Neuronal stem cell (in vitro differentiated cells): Measurements from ENCODE around the gene PIP5K1C.

Source experiments
- DNase-seq: peaks from one replicate; pipeline ENCODE4 v3.0.0-alpha.2; 2013; ENCODE audit warnings: low spot score
- H2AFZ ChIP-seq: one replicate; pipeline ENCODE4 v1.6.1; 2013; ENCODE audit warnings: mild to moderate bottlenecking, low read length, inconsistent platforms
- H2AK5ac ChIP-seq: 2 replicates; pipeline ENCODE4 v1.6.1; 2013; ENCODE audit warnings: low read depth, mild to moderate bottlenecking, inconsistent platforms, low read length, moderate library complexity, mixed read lengths
- H2BK120ac ChIP-seq: 2 replicates; pipeline ENCODE4 v1.6.1; 2013; ENCODE audit warnings: low read depth, mild to moderate bottlenecking, inconsistent platforms, low read length, moderate library complexity, mixed read lengths
- H2BK12ac ChIP-seq: one replicate; pipeline ENCODE4 v1.6.1; 2013; ENCODE audit warnings: low read length, inconsistent platforms
- H2BK15ac ChIP-seq: 2 replicates; pipeline ENCODE4 v1.6.1; 2013; ENCODE audit warnings: mild to moderate bottlenecking, low read length, inconsistent platforms, mixed read lengths
- H2BK5ac ChIP-seq: one replicate; pipeline ENCODE4 v1.6.1; 2013; ENCODE audit warnings: inconsistent platforms, mild to moderate bottlenecking, low read length, moderate library complexity
- H3K14ac ChIP-seq: one replicate; pipeline ENCODE4 v1.6.1; 2013; ENCODE audit warnings: low read length, inconsistent platforms
- H3K18ac ChIP-seq: 2 replicates; pipeline ENCODE4 v1.6.1; 2013; ENCODE audit warnings: low read length, inconsistent platforms
- H3K23ac ChIP-seq: 2 replicates; pipeline ENCODE4 v1.6.1; 2013; ENCODE audit warnings: low read depth, mild to moderate bottlenecking, mixed read lengths, low read length, inconsistent platforms; ENCODE audit not compliant: poor library complexity
- H3K27ac ChIP-seq: replicated peaks from 3 replicates; pipeline ENCODE4 v1.5.1; 2013; ENCODE audit warnings: low read length, inconsistent platforms
- H3K27me3 ChIP-seq, 3 experiments: 2 replicates each; pipeline ENCODE4 v1.6.1; 2013; ENCODE audit warnings: low read length in 3 of 3, mild to moderate bottlenecking in 2 of 3, inconsistent platforms in 1 of 3, low read depth in 1 of 3, mixed read lengths in 1 of 3, moderate library complexity in 1 of 3; ENCODE audit not compliant: control insufficient read depth in 3 of 3, insufficient read depth in 3 of 3
- H3K36me3 ChIP-seq, 2 donors: replicated peaks in 1 of 2; 2 replicates each; pipeline ENCODE4 v1.6.1; 2013; ENCODE audit warnings: low read length in 2 of 2; ENCODE audit not compliant: control insufficient read depth in 2 of 2, insufficient read depth in 2 of 2
- H3K4ac ChIP-seq: 2 replicates; pipeline ENCODE4 v1.6.1; 2013; ENCODE audit warnings: inconsistent platforms, mild to moderate bottlenecking, low read length, moderate library complexity
- H3K4me1 ChIP-seq, 2 donors: 1 replicate in 1 of 2; 2 replicates in 1 of 2; pipeline ENCODE4 v1.6.1; 2013; ENCODE audit warnings: low read length in 2 of 2, low read depth in 1 of 2; ENCODE audit not compliant: control insufficient read depth in 2 of 2, insufficient read depth in 1 of 2
- H3K4me2 ChIP-seq: one replicate; pipeline ENCODE4 v1.6.1; 2013; ENCODE audit warnings: mild to moderate bottlenecking, low read length, inconsistent platforms; ENCODE audit not compliant: insufficient read depth, poor library complexity, severe bottlenecking
- H3K4me3 ChIP-seq, 2 donors: 2 replicates each; pipeline ENCODE4 v1.5.1; 2013; ENCODE audit warnings: low read length in 2 of 2, mild to moderate bottlenecking in 2 of 2, inconsistent platforms in 1 of 2, moderate library complexity in 1 of 2
- H3K79me1 ChIP-seq: one replicate; pipeline ENCODE4 v1.6.1; 2013; ENCODE audit warnings: low read depth, mild to moderate bottlenecking, inconsistent platforms, low read length, moderate library complexity
- H3K9ac ChIP-seq: one replicate; pipeline ENCODE4 v1.6.1; 2013; ENCODE audit warnings: mild to moderate bottlenecking, low read depth, low read length, inconsistent platforms; ENCODE audit not compliant: poor library complexity
- H3K9me3 ChIP-seq, 2 donors: replicated peaks in 1 of 2; 2 replicates each; pipeline versions ENCODE3 to v1.6.1; 2013; ENCODE audit warnings: low read length in 2 of 2, mild to moderate bottlenecking in 2 of 2, inconsistent platforms in 1 of 2, low read depth in 1 of 2, mixed read lengths in 1 of 2, moderate library complexity in 1 of 2; ENCODE audit not compliant: control insufficient read depth in 2 of 2, insufficient read depth in 1 of 2
- H4K8ac ChIP-seq: one replicate; pipeline ENCODE4 v1.6.1; 2013; ENCODE audit warnings: low read depth, mild to moderate bottlenecking, inconsistent platforms, low read length, moderate library complexity
- H4K91ac ChIP-seq: one replicate; pipeline ENCODE4 v1.6.1; 2013; ENCODE audit warnings: low read length, low read depth, mild to moderate bottlenecking, inconsistent platforms; ENCODE audit not compliant: poor library complexity
- WGBS, 2 donors: extraction: QIAGEN DNeasy Blood & Tissue Kit; methylation state at CpG; one replicate each; pipeline ENCODE4 v1.1.7; 2013; ENCODE audit warnings: missing lambda C conversion rate in 2 of 2, mixed read lengths in 1 of 2; ENCODE audit not compliant: insufficient read length in 2 of 2, insufficient replicate concordance in 1 of 2; ENCODE audit errors: extremely low coverage in 2 of 2; 5-methylcytosine and 5-hydroxymethylcytosine counted together

PIP5K1C gene

GRCh38 chr19:3637621-3638020, 62.6 kb downstream of the PIP5K1C start:
- H3K27me3 ChIP-seq = no peaks in the 10 kb centered on the region
- WGBS, 2 donors = no CpG with 5 or more reads among the region's 23 CpGs
- no peak overlapping the region for H2BK120ac ChIP-seq
- H2BK12ac ChIP-seq = no peak overlapping the region
- H2BK5ac ChIP-seq = no peak overlapping the region
- H3K9ac ChIP-seq = no peak overlapping the region
- no peaks in the 10 kb centered on the region for H3K9me3 ChIP-seq
- H3K18ac ChIP-seq = no peak overlapping the region
- H2BK15ac ChIP-seq = no peak overlapping the region
- no peak overlapping the region for H3K4ac ChIP-seq
- H3K36me3 ChIP-seq = peaks cover 15 to 34% of the 10 kb centered on the region in 2 donors
- no peak overlapping the region for H4K8ac ChIP-seq
- no peak overlapping the region for H3K14ac ChIP-seq
- no peak overlapping the region for H3K4me2 ChIP-seq
- no peak overlapping the region for H2AFZ ChIP-seq
- no peaks in the 10 kb centered on the region for H3K4me1 ChIP-seq
- no peak for DNase-seq
- no peak overlapping the region for H4K91ac ChIP-seq
- no peak overlapping the region for H3K27ac ChIP-seq
- no peak overlapping the region for H3K23ac ChIP-seq
- peaks cover 6% of the 10 kb centered on the region for H3K79me1 ChIP-seq
- no peak overlapping the region for H3K4me3 ChIP-seq
- no peak overlapping the region for H2AK5ac ChIP-seq

- Histone ChIP-seq H2BK120ac (no peak overlapping the region), H4K8ac (peak overlapping the region; percentile 43), H2BK12ac (no peak overlapping the region), H3K9me3 (no peaks in the 10 kb centered on the region), H3K4ac (no peak overlapping the region), H3K23ac (peak overlapping the region; percentile 31), H3K9ac (no peak overlapping the region), H4K91ac (no peak overlapping the region), H2BK5ac (no peak overlapping the region), H2AFZ (no peak overlapping the region), H3K4me1 (no peaks in the 10 kb centered on the region), H2BK15ac (no peak overlapping the region), H3K4me3 (peak overlapping the region in 1 of 2 donors; percentile 27), H3K27me3 (no peaks in the 10 kb centered on the region), H3K14ac (no peak overlapping the region), H3K4me2 (no peak overlapping the region), H2AK5ac (no peak overlapping the region), H3K18ac (no peak overlapping the region), H3K79me1 (peaks cover 5% of the 10 kb centered on the region), H3K36me3 (peaks cover 18 to 36% of the 10 kb centered on the region in 2 donors), H3K27ac (no peak overlapping the region)
- DNase-seq = no peak
- no CpG with 5 or more reads among the region's 20 CpGs for WGBS, 2 donors
Observed at GRCh38 chr19:3636962-3637361, 63.3 kb downstream of the PIP5K1C start.

GRCh38 chr19:3636506-3636905, 63.8 kb downstream of the PIP5K1C start:
- no peak overlapping the region for H2BK15ac ChIP-seq
- H2BK12ac ChIP-seq = no peak overlapping the region
- no peaks in the 10 kb centered on the region for H3K9me3 ChIP-seq
- no CpG with 5 or more reads among the region's 20 CpGs for WGBS, 2 donors
- H3K4ac ChIP-seq = no peak overlapping the region
- H3K4me1 ChIP-seq = no peaks in the 10 kb centered on the region
- no peak overlapping the region for H4K91ac ChIP-seq
- H2AK5ac ChIP-seq = no peak overlapping the region
- no peak overlapping the region for H3K27ac ChIP-seq
- peak overlapping the region; percentile 12 for H3K23ac ChIP-seq
- H3K14ac ChIP-seq = no peak overlapping the region
- no peak overlapping the region for H3K4me3 ChIP-seq
- H2BK120ac ChIP-seq = no peak overlapping the region
- H3K36me3 ChIP-seq = peaks cover 16 to 36% of the 10 kb centered on the region in 2 donors
- H3K9ac ChIP-seq = no peak overlapping the region
- H3K4me2 ChIP-seq = no peak overlapping the region
- no peak overlapping the region for H2BK5ac ChIP-seq
- H2AFZ ChIP-seq = no peak overlapping the region
- no peak overlapping the region for H3K18ac ChIP-seq
- DNase-seq = no peak
- H4K8ac ChIP-seq = no peak overlapping the region
- H3K27me3 ChIP-seq = no peaks in the 10 kb centered on the region
- peaks cover 4% of the 10 kb centered on the region for H3K79me1 ChIP-seq

- no peak for DNase-seq
- Histone ChIP-seq H2AFZ (no peak overlapping the region), H4K91ac (no peak overlapping the region), H3K14ac (peak overlapping the region; percentile 21), H3K4me2 (no peak overlapping the region), H3K4me3 (no peak overlapping the region), H3K36me3 (peaks cover 15 to 37% of the 10 kb centered on the region in 2 donors), H3K79me1 (peaks cover 6% of the 10 kb centered on the region), H3K9me3 (no peaks in the 10 kb centered on the region), H2BK15ac (no peak overlapping the region), H3K4ac (no peak overlapping the region), H2BK12ac (peak overlapping the region; percentile 10), H2BK5ac (no peak overlapping the region), H3K4me1 (no peaks in the 10 kb centered on the region), H4K8ac (no peak overlapping the region), H2AK5ac (no peak overlapping the region), H3K27ac (no peak overlapping the region), H3K9ac (no peak overlapping the region), H3K27me3 (no peaks in the 10 kb centered on the region), H3K23ac (peak overlapping the region; percentile 31), H2BK120ac (no peak overlapping the region), H3K18ac (peak overlapping the region; percentile 11)
- WGBS, 2 donors = no CpG with 5 or more reads among the region's 19 CpGs
Observed at GRCh38 chr19:3634496-3635045, 65.7 kb downstream of the PIP5K1C start.
